Endothelial cell (in vitro differentiated cells): Measurements from ENCODE around the gene ERVMER34-1. TPM values are rescaled to one million over a fixed set of nuclear protein-coding genes. Genes with fewer than 3 reads are reported as not detected.
A peak's percentile ranks its signal among the peaks of the same experiment; 100 is the strongest.

Experiments used
- DNase-seq: peaks from one replicate; pipeline ENCODE4 v3.0.0; 2021; ENCODE audit warnings: low spot score
- H3K27ac Mint-ChIP-seq: one replicate; pipeline ENCODE4 v1.8.0; 2021; ENCODE audit warnings: mixed read lengths, inconsistent platforms; ENCODE audit not compliant: unreplicated experiment
- H3K27me3 Mint-ChIP-seq: one replicate; pipeline ENCODE4 v1.8.0; 2021; ENCODE audit warnings: mild to moderate bottlenecking, moderate library complexity, mixed read lengths, inconsistent platforms; ENCODE audit not compliant: unreplicated experiment
- H3K36me3 Mint-ChIP-seq: one replicate; pipeline ENCODE4 v1.8.0; 2021; ENCODE audit warnings: mild to moderate bottlenecking, low read depth, mixed read lengths, inconsistent platforms; ENCODE audit not compliant: unreplicated experiment
- H3K4me1 Mint-ChIP-seq: one replicate; pipeline ENCODE4 v1.8.0; 2021; ENCODE audit warnings: mild to moderate bottlenecking, mixed read lengths, inconsistent platforms; ENCODE audit not compliant: unreplicated experiment
- H3K4me3 Mint-ChIP-seq: one replicate; pipeline ENCODE4 v1.8.0; 2021; ENCODE audit warnings: mild to moderate bottlenecking, mixed read lengths, inconsistent platforms; ENCODE audit not compliant: unreplicated experiment
- H3K9me3 Mint-ChIP-seq: one replicate; pipeline ENCODE4 v1.8.0; 2021; ENCODE audit warnings: mixed read lengths, inconsistent platforms; ENCODE audit not compliant: unreplicated experiment
- CTCF ChIP-seq: fragments of 200-600 bp; sonication (generic); IDR thresholded peaks from one replicate; pipeline ENCODE4 v1.5.0; 2021; ENCODE audit warnings: antibody characterized with exemption; ENCODE audit not compliant: unreplicated experiment
- total RNA-seq: library from RNA; stranded (reverse); fragmentation: NEBNext Ultra II Directional; extraction: Animal tissue kit (Norgen Biotek cat#: 25700); gene quantifications from one replicate; pipeline ENCODE4 v1.2.1, GENCODE V29; 2021; ENCODE audit not compliant: unreplicated experiment

Gene ERVMER34-1
- total RNA-seq, 1 donor from 2014 or later = 0.44 TPM

- Mint-ChIP-seq H3K4me3 (peak overlapping the region; percentile 92), H3K4me1 (peaks cover 22% of the 10 kb centered on the region), H3K27me3 (peaks cover 21% of the 10 kb centered on the region), H3K36me3 (peaks cover 17% of the 10 kb centered on the region), H3K9me3 (no peaks in the 10 kb centered on the region), H3K27ac (peak overlapping the region; percentile 70)
- peak; percentile 98 for DNase-seq
- TF ChIP-seq CTCF = no peak
Measured at GRCh38 chr4:52712251-52713130, 38.7 kb downstream of the ERVMER34-1 start.

GRCh38 chr4:52711834-52712250 lies 39.4 kb downstream of the ERVMER34-1 start:
- peaks cover 22% of the 10 kb centered on the region for H3K4me1 Mint-ChIP-seq
- H3K27ac Mint-ChIP-seq = no peak overlapping the region
- peak overlapping the region; percentile 83 for H3K4me3 Mint-ChIP-seq
- no peaks in the 10 kb centered on the region for H3K9me3 Mint-ChIP-seq
- peaks cover 17% of the 10 kb centered on the region for H3K36me3 Mint-ChIP-seq
- DNase-seq = no peak
- TF ChIP-seq CTCF = no peak
- H3K27me3 Mint-ChIP-seq = peaks cover 21% of the 10 kb centered on the region

GRCh38 chr4:52711272-52711671 lies 40.0 kb downstream of the ERVMER34-1 start:
- H3K27ac Mint-ChIP-seq = no peak overlapping the region
- H3K4me1 Mint-ChIP-seq = peaks cover 22% of the 10 kb centered on the region
- H3K4me3 Mint-ChIP-seq = peak overlapping the region; percentile 83
- H3K36me3 Mint-ChIP-seq = peaks cover 17% of the 10 kb centered on the region
- peaks cover 21% of the 10 kb centered on the region for H3K27me3 Mint-ChIP-seq
- no peaks in the 10 kb centered on the region for H3K9me3 Mint-ChIP-seq
- TF ChIP-seq CTCF = no peak
- DNase-seq = no peak

GRCh38 chr4:52709155-52709554 lies 42.1 kb downstream of the ERVMER34-1 start:
- Mint-ChIP-seq H3K36me3 (peaks cover 3% of the 10 kb centered on the region), H3K27ac (no peak overlapping the region), H3K27me3 (peaks cover 15% of the 10 kb centered on the region), H3K9me3 (no peaks in the 10 kb centered on the region), H3K4me3 (no peak overlapping the region), H3K4me1 (peaks cover 8% of the 10 kb centered on the region)
- TF ChIP-seq CTCF = no peak
- DNase-seq = no peak

- H3K36me3 Mint-ChIP-seq = no peaks in the 10 kb centered on the region
- no peaks in the 10 kb centered on the region for H3K4me1 Mint-ChIP-seq
- H3K4me3 Mint-ChIP-seq = no peak overlapping the region
- peaks cover 2% of the 10 kb centered on the region for H3K27me3 Mint-ChIP-seq
- TF ChIP-seq CTCF = no peak
- DNase-seq = no peak
- no peaks in the 10 kb centered on the region for H3K9me3 Mint-ChIP-seq
- no peak overlapping the region for H3K27ac Mint-ChIP-seq
Measured at GRCh38 chr4:52704661-52705060, 46.6 kb downstream of the ERVMER34-1 start.
